ENCODE measurements around the gene SELPLG.
A peak's percentile ranks its signal among the peaks of the same experiment; 100 is the strongest.
"Not testable (repeated sequence)": the region's sequence is repeated elsewhere in the genome, so short reads cannot be mapped to it uniquely, and the experiment has no call there.

The SELPLG gene

DNA sequence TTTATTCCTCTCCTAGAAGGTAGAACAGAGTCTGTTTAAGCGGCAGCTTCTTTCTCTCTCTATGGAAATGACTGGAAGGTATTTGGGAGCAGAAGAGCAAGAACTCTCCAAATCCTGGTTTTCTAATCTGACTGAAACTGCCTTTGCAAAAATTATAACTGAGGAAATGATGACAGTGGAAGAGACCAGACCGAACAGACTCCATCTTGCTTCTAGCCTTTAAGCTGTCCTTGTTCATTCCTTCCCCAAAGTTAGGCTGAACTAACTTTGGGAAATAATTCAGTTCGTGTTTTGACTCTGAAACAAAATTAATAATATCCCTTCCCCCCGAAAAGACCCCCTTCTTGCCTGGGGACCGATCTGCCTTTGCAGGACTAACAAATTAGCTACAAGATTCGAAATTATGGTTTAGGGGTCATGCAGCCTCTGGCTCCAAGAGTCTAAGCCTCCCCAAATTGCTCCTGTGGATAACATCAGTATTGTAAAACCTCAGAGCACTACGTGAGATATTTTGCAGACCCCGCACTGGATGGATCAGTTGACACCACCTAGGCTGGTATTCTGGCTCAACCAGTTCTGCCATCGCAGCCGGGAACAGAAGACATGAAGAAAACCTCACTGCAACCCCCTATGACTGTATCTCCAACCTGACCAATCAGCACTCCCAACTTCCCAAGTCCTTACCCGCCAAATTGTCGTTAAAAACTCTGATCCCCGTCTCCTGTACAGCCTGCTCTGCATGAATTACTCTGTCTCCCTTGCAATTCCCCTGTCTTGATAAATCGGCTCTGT lies 14.1 kb downstream of the SELPLG start:
- no peak for DNase-seq (ENCODE audit: low read depth in 2 of 2)

DNA sequence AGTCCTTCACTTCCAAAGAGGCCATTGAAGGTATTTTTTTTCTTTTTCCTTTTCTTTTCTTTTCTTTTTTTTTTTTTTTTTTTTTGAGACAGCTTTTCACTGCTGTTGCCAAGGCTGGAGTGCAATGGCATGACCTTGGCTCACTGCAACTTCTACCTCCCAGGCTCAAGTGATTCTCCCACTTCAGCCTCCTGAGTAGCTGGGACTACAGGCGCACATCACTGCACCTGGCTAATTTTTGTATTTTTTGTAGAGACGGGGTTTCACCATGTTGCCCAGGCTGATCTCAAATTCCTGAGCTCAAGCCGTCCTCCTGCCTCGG lies 14.8 kb downstream of the SELPLG start:
- DNase-seq (ENCODE audit: low read depth in 2 of 2), result not testable (repeated sequence)

DNA sequence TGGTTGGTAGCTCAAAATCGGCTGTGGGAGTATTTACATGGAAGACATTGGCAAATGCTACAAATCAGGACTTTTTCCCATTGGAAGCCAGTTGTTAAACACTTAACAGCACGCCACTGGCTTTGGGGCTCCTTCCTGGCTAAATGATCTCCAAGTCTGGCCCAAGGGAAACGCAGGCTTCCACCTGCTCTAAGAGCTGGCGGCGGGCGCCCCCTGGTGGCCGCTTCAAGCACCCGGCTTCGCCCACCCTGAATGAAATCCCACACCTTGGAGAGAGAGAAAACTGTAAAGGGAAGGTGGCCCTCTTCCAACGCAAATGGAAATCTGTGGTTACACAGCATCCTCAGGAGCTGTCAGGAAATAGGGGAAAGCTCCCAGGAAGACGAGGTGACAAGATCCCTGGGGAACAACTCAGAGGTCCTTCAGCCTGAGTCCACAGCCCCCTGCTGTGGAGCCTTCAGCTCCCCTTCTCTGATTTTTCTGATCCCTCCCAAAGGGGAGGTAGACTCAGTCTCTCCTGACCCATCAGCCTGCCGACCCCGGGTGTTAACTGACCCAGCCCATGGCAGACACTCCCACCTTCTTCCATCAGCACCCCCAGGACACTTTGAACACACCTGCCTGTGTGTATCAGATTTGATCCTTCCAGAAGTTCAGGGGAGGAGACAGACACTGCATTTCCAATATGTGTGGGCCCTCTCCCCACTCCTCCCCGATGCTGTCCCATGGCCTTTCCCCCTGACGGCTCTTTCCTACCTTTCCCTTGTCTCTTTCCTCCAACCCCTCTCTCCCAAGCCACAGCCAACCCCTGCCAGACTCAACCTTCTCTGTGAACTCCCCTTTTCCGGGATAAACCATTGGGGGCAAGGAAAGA lies 15.4 kb downstream of the SELPLG start:
- DNase-seq (ENCODE audit: low read depth in 2 of 2), result peak; percentile 71 to 77

DNA sequence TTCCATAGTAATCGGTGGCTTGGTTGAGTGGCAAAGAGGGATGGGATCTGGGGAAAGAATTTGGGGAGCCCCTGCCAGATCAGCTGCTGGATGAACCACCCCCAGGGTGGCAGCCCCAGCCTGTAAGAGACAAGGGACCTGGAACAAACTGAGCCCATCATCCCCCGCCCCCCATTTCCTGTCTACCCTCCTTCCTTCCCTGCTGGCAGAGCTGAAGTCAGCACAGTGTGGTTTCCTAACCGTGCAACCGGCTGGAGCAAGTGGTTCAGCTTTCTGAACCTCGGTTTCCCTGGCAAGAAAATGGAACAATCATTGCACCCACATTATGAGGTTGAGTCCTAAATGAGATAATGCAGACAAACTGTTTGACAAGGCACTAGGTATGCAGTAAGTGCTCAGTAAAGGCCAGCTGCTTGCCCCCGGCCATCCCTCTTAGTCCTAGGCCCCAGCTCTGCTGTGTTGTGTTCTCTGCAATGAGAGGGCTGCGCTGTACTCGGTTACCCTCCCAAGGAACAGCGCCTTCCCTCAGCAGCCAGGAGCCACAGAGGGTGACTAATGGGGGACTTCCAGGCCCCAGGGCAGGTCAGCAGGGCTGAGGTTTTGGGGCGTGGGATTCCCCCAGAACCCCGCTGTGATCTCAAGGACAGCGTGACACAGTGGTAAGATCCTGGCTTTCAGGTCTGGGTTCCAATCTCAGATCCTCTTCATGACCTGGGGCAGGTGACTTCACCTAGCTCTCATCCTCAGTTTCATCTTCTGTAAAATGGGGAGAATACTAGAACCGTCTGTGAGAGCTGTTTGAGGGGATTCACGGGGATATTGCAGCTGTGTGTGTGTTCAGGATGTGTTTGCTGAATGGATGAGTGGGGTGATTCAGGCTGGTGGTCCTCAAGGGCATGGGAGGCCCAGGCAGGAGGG lies 16.5 kb downstream of the SELPLG start:
- DNase-seq (ENCODE audit: low read depth in 2 of 2), result peak; percentile 54 to 60

- no peak for DNase-seq (ENCODE audit: low read depth in 2 of 2)
Observed at GRCh38 chr12:108616359-108616758, 17.3 kb downstream of the SELPLG start.

- no peak for DNase-seq (ENCODE audit: low read depth in 2 of 2)
Observed at GRCh38 chr12:108615918-108616317, 17.8 kb downstream of the SELPLG start.

- DNase-seq (ENCODE audit: low read depth in 2 of 2), result no peak
Observed at GRCh38 chr12:108614639-108615038, 19.1 kb downstream of the SELPLG start.

GRCh38 chr12:108614041-108614440 lies 19.7 kb downstream of the SELPLG start:
- no peak for DNase-seq (ENCODE audit: low read depth in 2 of 2)

DNA sequence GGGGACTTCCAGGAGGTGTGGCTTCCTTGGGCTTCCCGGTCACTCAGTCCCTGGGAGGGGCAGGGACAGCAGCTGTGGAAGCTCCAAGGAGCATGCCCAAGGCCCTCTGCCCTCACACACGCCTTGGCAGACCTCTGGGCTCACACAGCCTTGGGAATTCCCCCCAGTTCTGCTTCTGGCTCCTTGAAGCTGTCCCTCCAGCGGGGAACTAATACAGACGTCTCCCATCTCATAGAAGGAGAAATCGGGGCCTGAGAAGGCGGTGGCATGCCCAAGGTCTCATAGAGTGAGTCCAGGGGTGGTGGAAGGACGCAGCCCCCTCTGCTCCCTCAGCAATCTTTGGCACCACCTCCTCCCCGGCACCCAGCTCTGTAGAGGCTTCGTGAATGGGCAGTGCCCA lies 20.1 kb downstream of the SELPLG start:
- DNase-seq (ENCODE audit: low read depth in 2 of 2), result no peak

- DNase-seq (ENCODE audit: low read depth in 2 of 2), result no peak
Observed at GRCh38 chr12:108612788-108613282, 20.9 kb downstream of the SELPLG start.

GRCh38 chr12:108611884-108612415 lies 21.7 kb downstream of the SELPLG start:
- no peak for DNase-seq (ENCODE audit: low read depth in 2 of 2)

GRCh38 chr12:108610856-108611605 lies 22.7 kb downstream of the SELPLG start:
- DNase-seq (ENCODE audit: low read depth in 2 of 2), result no peak

- DNase-seq (ENCODE audit: low read depth in 2 of 2), result no peak
Observed at GRCh38 chr12:108610336-108610815, 23.3 kb downstream of the SELPLG start.

DNA sequence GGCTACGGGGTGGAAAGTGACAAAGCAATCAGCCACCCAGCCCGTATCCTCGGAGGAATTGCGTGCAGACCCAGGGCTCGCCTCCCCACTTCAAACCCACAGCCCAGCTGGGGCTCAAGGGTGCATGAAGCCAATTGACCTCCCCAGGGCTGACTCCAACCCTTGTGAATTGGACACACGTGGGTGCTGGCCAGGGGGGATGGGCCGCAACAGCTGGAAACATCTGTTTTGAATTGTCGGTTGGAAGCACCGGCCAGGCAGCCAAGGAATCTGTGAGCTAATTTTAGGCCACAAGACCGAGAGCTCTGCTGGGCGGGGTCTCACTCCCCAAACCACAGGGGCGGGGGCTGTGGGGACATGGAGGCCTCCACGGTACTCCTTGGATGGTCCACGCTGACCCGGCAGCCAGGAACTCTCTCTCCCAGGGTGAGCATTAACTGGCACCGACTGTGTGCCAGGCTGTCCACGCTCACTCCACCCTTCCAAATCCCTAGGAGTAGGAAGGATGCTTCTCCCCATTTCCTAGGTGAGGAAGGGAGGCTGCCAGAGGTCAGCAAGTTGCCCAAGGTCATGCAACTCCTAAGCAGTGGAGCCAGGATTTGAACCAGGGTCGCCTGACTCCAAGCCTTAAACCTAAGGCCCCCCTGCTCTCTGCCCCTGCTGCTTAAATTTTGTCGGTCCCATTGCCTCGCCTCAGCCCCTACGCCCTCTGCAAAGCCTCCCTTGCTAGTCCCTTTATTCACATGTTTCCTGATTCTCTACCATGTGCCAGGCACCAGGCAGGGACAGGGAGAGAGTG lies 24.0 kb downstream of the SELPLG start:
- DNase-seq (ENCODE audit: low read depth in 2 of 2), result no peak

- DNase-seq (ENCODE audit: low read depth in 2 of 2), result no peak
Observed at GRCh38 chr12:108608616-108609015, 25.1 kb downstream of the SELPLG start.

- DNase-seq (ENCODE audit: low read depth in 2 of 2), result no peak
Observed at GRCh38 chr12:108607981-108608600, 25.6 kb downstream of the SELPLG start.

GRCh38 chr12:108606492-108606891 lies 27.2 kb downstream of the SELPLG start:
- no peak for DNase-seq (ENCODE audit: low read depth in 2 of 2)

GRCh38 chr12:108605690-108606406 lies 27.8 kb downstream of the SELPLG start:
- DNase-seq (ENCODE audit: low read depth in 2 of 2), result no peak

All from stimulated activated CD4-positive, alpha-beta T cell treated with anti-CD3 and anti-CD28 coated beads, Interleukin-1b, Interleukin-23, amount 100 ng/mL, for 4 hours (primary cell).